NCI-H2029 (cell line): Measurements from ENCODE around the gene CXADR.

Source experiments
- DNase-seq: peaks from one replicate; lab custom pipeline; 2025; lab: John Stamatoyannopoulos, UW

The CXADR gene

DNA sequence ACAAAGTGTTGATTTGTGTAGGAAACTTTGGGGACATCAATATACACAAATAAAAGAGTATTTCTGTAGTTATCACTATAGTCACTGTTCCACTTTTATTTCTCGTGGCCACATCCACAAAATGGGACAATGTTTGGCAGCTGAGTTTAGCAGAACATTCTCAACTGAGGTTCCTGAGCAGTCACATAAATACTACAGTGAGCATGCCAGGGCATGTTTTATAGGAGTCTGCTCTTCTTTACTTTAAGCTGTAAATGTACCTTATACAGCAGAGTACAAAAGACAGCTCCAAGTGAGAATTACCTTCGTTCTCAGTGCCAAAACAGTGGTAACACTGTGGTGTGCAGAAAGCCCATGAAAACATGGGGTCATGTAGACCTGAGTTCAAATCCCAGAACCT lies 94.8 kb downstream of the CXADR start:
- DNase-seq = no peak

DNA sequence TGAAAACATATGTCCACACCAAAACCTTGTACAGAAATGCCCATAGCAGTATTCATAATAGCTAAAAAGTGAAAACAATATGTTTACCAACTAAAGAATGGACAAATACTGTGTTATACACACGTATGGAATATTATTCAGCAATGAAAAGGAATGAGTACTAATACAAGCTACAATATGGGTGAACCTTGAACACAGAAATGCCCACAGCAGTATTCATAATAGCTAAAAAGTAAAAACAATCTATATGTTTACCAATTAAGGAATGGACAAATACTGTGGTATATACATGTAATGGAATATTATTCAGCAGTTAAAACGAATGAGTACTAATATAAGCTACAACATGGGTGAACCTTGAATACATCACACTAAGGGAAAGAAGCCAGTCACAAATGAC lies 96.8 kb downstream of the CXADR start:
- no peak for DNase-seq

DNA sequence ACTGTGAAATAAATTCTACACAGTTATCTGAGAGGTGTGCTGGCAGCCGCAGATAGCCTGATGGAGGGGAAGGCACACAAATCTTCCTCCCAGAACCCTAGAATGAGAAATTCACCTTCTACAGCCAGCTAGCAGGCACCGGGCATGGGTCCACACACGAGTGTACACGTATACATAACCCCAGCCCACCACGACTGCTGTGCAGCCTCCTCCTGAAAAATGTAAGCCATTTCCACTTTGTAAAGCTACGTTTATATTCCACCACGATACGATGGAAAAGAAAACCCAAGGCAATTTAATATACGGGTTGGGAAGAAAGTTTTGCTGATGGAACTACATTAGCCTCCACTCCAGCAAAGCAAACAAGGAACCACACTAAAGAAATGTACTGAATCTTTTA lies 98.1 kb downstream of the CXADR start:
- DNase-seq = no peak

DNA sequence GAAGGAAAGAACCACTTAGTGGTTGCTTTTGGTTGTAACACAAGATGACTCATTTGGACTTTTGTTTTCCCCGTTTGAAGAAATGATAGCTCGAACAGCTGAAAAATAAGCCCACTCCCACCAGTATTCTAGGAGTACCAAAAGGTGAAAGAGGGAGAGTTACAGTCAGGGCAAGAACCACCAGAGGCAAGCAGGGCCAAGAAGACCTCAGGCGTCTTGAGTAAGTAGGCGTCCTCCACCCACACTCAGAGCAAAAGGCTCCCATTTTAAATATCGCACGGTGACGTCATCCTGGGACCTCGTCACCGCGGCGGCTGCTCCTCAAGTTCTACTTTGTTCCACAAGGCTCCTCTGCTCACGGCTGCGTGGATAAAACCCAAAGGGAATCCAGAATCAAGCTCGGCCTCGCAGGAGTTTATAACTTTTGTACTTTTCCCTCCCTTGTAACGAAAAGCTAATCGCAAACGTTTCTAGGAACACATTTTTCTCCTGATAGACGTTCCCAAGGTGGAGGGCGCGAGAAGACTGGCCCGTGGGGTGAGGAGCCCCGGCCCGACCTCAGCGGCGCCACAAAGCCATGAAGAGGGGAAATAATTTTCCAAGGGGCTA lies 98.7 kb downstream of the CXADR start:
- peak; percentile 73 for DNase-seq

DNA sequence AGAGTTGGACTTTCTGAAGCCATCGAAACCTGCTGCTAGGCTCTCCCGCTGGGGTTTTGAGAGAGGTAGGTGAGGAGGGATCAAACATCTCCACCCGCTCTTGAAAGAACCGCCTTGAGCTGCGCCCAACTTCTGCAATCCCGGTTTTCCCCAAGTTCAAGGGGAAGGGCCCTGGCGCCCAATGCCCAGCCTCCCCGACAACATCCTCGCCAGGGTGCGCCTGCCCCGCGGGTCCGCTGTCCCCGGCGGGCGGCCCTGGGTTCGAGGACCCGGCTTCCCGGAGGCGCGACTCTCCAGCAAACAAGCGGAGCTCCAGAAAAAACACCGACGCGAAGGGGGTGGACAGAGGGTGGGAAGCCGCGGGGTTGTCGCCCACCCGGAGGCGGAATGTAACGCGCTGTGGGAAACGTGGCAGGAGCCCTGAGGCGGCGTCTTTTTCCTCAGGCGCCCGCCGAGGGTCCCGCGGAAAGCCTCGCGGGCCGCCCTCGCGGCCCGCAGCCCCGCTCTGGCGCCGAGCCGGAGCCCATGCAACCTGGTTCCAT lies 99.3 kb downstream of the CXADR start:
- no peak for DNase-seq

DNA sequence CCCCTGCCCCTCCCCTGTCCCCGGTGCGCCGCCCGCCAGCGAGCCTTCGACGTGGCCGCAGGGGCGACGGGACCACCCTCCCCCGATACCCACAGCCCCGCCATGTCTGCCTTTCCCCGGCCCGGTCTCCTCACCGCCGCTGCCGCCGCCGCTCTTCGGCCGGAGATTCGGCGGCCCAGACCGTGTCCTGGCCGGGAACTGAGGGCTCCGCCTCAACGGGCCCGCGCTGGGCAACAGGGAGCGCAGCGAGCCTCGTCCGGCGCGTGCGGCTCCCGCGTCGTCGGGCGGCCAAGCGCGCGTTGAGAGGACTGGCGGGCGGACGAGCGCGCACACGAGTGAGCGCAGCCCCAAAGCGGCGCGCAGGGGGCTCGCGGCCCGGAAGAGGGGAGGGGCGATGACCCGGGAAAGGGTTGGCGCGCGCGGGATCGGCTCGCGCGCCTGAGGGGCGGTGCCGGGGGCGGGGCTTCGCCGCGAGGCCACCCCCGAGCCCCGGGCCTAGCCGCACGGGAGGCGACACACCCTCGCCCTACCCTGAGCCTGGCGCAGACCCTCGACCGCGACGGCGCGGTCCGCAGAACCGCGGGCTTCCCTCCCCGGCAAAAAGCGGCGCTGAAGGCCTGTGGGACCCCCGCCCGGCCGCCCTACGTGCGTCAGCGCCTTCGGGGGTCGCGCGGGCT lies 99.9 kb downstream of the CXADR start, which contains the start of gene BTG3:
Gene BTG3 (minus strand): TSS at position 337 of the 677 bp plus-strand sequence. CDS start 3,757 bp downstream, outside the sequence.
- DNase-seq = peak; percentile 73

DNA sequence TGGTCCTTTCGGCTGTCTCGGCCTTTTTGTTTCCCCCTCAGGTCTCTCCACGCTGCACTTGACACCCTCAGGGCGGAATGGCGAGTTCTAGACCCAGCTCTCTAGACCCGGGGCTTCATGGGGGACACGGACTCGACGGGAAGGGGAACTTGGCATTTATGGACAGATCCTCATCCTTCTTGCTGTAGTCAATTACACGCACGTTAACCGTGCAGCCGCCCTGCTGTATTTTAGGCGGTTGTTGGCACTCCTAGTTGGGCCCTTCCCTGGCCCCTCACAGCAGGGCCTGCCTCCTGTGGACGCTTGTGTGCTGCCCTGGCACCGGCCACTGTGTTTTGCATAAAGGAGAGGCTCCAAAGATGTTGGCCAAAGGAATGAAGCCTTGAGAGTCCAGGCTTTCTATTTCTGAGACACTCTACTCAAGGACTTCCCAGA lies 100.4 kb downstream of the CXADR start:
- DNase-seq = peak; percentile 14

DNA sequence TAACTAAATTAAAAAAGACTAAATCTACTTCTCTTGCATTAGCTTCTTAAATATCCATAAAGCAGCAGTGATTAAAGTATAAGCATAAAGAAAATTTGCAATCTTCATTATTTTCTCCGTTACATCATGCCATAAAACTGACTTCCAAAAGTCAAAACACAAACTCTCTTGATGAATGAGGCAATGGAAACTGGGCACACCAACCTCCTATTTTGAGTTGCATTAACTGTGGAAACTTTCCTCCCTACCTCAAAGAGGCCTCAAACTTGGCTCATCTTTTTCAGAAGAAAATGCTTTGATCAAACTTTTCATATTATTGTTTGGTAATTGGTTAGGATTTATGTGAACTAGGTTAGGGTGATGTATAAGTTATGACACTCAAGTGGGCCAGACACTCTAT lies 104.0 kb downstream of the CXADR start:
- DNase-seq = no peak

DNA sequence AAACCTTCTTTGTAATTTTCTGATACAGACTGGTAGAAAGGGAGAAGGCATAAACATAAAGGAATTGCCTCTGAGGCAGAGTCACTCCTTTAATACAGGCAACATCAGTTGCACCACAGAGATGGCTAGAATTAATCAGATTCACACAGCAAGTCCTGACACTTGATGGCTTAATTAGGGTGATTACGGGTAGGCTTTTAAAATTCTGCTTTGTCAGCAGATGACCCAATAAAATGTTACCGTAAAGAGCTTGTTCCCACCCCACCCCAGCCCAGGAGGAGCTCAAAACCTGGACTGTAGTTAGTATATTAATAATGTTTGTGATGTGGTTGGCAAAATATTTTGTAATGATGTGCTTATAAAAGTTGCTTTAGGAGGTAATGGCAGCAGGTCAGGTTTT lies 109.2 kb downstream of the CXADR start:
- no peak for DNase-seq

DNA sequence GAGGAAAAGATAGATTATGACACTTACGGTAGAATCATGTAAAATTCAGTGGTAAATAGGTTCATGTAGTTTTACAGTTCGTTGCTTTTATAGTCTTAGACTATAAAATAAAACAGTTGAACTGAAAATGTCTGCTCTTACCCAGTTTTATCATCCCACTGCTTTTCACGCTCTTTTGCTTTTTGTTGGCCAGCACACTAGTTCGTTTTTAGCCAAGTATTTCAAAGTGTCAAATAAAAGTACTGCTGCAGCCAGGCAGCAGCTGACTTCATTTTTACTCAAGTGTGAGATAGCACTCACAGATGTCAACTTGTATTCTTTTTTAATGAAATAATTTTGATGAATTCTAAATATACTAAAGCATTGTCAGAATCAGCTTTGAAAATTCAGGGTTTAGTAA lies 118.4 kb downstream of the CXADR start:
- DNase-seq = no peak

DNA sequence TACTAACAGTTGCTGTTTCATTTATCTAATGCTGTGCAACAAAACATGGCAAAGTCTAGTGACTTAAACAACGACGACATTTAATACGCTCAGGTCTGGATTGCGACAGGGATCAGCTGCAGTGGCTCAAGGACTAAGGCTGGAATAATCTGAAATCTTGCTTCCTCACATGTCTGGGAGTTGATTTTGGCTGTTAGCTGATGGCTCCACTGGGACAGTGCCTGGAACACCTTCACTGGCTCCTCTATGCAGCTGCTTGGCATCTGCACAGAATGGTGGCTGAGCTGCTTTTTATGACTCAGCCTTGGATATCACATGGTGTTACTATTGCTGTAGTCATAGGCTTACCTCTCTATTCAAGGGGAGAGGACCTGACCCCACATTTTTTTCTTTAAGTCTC lies 123.9 kb downstream of the CXADR start:
- DNase-seq = no peak

DNA sequence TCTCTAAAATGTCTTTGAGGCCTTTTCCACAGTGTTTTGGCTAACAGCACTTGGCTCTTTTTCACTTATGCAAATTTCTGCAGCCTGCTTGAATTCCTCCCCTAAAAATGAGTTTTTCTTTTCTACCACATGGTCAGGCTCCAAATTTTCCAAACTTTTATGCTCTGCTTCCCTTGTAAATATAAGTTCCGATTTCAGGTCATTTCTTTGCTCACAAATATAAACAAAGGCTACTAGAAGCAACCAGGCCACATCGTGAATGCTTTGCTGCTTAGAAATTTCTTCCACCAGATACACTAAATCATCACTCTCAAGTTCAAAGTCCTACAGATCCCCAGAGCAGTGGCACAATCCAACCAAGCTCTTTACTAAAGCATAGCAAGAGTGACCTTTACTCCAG lies 128.0 kb downstream of the CXADR start:
- no peak for DNase-seq
